NCI-H1105 (cell line): ENCODE results near the gene ZCCHC24.

ENCODE experiments used
- DNase-seq: peaks from one replicate; lab custom pipeline; 2025; lab: John Stamatoyannopoulos, UW

ZCCHC24 gene

DNA sequence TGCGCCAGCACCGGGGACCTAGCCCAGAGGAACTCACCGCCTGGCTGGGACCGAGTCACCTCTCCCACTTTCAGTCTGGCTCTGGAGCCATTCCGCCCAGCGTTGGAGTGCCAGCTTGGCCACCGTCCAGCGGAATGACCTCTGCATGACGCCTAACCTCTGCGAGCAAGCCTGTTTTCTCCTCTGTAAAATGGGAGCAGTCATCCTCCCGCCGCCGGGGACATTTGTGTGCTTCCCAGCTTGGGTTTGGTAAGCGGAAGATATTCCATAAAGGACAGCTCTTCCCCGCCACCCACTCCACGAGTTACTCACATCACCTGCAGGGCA, 1.3 kb upstream of the ZCCHC24 start:
- DNase-seq: no peak

DNA sequence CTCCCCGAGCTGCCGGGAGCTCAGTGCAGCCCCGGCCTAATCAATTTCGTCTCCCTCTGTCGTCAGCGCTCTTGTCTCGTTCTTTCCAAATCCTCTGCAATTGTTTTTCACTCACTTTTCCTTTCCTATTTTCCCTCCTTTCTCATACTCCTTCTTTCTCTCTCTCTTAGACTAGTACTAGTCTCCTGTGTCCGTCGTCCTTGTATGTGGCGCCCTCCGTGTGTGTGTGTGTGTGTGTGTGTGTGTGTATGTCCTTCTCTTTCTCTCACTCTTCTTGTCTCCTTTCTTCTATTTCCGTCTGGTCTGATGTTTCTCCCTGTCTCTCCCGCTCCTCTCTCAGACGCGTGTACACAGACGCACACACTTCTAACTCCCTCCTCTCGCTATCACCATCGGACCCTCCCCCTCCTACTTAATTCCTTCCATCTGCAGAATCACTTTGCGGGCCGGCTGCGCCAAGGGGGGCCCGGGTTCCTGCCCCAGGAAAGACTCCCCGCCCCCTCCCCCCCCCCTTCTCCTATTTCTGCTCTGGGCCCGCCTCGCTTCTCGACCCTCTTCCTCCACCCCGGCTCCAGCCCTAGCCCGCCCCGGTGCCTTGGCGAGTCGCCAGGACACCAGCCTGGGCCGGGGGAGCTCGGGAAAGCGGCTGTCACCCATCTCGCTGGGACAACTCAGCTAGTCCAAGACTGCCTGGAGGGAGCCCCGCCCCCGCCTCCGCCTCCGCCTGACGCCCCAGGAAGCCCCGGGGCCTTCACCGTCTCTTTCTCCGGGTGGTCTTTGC, 743 bp upstream of the ZCCHC24 start:
- DNase-seq: no peak

- DNase-seq: no peak
Observed at GRCh38 chr10:79444199-79445119, 965 bp downstream of the ZCCHC24 start.

GRCh38 chr10:79443338-79444198, 1.9 kb downstream of the ZCCHC24 start:
- DNase-seq: no peak

GRCh38 chr10:79442171-79443040, 3.0 kb downstream of the ZCCHC24 start:
- DNase-seq: no peak

- DNase-seq: no peak
Observed at GRCh38 chr10:79441433-79441832, 4.0 kb downstream of the ZCCHC24 start.

DNA sequence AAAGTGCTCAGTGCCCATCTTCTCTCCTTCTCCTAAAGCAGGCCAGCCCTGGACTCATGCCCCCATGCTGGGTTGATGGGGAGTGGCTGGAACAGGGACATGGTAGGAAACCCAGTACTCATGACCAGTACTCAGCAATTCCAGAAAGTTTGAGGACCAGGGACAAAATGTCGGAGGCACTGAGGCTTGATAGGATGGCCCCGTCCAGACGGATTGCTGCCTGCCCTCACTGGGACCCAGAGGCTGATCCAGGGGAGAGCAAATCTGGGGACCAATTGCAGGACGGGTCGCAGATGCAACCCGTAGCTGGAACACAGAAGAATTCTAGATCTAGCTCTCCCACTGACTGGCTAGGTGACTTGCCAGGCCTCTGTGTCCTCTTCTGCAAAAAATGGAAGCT, 5.1 kb downstream of the ZCCHC24 start:
- DNase-seq: no peak

GRCh38 chr10:79438699-79439085, 6.7 kb downstream of the ZCCHC24 start:
- DNase-seq: no peak

- DNase-seq: no peak
Observed at GRCh38 chr10:79438021-79438698, 7.3 kb downstream of the ZCCHC24 start.

DNA sequence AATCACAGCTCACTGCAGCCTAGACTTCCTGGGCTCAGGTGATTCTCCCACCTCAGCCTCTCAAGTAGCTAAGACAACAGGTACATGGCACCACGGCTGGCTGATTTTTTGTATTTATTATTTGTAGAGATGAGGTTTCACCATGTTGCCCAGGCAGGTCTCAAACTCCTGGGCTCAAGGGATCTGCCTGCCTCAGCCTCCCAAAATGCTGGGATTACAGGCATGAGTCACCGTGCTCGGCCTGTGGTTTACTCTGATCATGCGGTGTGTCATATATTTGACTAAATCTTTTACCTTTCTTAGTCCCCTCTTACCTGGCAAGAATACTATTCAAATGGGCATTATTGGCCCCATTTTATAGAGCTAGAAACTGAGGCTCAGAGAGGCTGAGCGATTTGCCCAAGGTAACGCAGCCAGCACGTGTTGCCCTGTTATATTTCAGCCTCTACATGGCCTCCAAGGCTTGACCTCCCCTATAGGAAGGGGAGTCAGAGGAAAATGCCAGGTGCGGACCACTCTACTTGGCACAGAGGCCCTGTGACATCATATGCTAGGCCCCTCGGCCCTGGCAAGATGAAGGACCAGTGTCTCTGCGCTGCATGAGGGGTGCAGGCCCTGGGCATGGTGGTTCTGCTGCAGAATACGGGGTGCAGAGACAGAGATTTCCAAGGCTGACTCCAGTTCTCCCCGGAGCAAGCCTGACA, 8.2 kb downstream of the ZCCHC24 start:
- DNase-seq: no peak

DNA sequence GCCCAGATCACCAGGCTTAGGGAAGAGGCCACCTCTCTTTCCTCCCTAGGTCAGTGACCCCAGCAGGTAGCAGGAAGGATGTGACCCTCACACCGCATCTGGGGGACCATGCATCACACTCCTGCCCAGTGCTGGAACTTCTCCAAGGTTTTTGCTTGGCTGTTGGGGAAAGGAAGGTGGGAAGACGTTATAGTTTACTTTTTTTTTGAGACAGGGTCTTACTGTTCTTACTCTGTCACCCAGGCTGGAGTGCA, 8.6 kb downstream of the ZCCHC24 start:
- no peak for DNase-seq

DNA sequence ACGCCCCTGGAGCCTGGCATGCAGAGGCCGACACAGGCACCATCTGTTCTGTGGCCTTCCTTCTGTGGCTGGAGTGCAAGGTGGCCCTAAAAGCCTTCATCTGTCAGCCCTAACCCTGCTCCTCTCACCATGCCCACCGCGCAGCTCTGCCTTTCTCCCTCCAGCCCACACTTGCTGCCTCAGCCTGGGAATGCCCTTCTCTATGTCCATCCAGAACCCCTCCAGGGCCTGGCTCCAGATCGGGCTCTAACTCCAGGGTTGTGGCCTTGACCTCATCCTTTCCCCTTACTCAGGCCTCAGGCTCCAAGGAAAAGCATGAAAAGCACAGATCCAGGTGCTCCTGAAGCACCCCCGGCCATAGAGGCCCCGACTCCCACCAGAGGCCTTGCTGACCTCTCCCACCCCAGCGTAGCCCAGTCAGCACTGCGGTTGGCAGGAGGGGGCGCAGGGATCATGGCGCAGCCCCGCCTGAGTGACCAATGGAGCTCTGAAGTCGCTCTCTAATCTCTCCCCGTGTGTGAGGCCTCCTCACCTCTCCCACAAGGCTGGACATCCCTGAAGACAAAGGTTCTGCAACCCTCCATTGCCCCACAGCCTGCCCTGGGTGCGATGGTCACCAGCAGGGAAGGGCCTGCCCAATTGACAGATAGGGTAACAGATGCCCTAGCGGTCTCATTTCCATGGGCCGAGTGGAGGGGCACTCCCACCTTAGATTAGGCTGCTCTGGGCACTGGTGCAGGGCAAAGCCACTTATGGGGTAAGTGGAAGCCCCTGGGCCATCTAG, 9.2 kb downstream of the ZCCHC24 start:
- DNase-seq: no peak

DNA sequence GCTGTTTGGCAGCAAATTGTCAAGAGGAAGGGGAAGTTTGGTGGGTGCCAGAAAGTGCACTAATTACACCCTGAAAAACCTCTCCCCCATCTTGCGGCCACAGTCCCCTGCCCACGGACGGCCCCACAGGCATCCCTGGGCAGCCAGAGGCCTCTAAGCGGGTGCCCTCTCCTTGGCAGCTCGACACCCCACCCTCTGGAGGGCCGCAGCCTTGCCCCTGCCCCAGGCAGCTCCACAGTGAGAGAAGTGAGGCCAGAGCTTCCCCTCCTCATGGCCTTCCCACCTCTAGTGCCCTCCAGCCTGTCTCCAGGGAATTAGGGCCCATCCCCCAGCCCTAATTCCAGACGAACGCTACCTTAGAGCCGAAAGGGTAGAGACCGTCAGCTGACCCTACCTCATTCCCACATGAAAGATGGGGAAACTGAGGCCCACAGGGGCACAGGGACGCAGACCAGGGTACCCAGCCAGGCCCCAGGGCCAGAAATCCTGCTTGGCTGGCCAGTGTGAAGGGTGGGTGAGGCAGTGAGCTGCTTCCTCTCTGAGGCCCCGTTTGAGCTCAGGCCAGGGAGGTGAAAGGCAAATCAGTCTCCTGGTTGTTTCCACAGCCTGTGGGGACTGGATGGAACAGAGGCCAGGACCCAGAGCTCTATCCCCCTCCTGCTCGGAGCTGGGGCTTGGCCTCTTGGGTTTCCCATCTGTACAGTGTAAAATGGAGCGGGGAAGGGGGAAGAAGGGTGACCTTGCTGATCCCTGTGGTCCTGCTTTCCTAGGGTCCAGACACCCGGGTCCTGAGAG, 10.0 kb downstream of the ZCCHC24 start:
- no peak for DNase-seq

DNA sequence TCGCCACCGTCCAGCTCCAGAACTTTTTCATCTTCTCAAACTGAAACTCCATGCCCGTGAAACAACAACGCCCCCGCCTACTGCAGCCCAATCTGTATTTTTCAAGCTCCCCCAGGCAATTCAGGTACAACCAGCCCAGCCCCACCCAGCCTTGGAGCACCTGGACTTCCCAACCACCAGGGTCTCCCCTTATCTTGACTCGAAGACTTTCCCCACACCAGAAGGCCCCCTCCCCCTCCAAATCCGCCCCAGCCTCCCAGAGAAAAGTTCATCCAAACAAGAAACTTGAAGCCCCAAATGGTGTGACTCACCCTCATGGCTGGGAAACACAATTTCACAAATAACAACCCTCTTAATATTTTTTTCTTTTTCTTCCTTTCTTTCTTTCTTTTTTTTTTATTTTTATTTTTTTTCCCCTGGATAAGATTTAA, 10.6 kb downstream of the ZCCHC24 start:
- DNase-seq: no peak

DNA sequence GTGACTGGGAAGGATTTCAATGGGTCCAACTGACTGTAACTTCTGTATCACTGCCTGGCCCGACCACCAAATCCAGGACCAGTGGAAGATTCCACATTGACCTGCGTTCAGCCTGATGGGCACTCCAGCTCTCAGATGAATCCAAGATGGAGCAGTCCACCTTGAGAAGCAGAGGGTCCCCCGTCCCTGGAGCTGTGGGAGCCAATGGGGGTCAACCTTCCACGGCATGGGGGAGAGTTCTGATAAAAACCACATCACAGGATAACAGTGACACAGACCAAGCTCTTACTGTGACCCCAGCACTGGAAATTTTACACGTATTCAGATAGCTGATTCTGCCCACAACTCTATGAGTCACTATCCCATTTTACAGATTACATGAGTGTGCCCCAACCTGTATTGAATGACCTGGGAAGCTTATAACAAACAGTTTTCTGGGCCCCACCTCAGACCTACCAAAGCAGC, 11.2 kb downstream of the ZCCHC24 start:
- no peak for DNase-seq

DNA sequence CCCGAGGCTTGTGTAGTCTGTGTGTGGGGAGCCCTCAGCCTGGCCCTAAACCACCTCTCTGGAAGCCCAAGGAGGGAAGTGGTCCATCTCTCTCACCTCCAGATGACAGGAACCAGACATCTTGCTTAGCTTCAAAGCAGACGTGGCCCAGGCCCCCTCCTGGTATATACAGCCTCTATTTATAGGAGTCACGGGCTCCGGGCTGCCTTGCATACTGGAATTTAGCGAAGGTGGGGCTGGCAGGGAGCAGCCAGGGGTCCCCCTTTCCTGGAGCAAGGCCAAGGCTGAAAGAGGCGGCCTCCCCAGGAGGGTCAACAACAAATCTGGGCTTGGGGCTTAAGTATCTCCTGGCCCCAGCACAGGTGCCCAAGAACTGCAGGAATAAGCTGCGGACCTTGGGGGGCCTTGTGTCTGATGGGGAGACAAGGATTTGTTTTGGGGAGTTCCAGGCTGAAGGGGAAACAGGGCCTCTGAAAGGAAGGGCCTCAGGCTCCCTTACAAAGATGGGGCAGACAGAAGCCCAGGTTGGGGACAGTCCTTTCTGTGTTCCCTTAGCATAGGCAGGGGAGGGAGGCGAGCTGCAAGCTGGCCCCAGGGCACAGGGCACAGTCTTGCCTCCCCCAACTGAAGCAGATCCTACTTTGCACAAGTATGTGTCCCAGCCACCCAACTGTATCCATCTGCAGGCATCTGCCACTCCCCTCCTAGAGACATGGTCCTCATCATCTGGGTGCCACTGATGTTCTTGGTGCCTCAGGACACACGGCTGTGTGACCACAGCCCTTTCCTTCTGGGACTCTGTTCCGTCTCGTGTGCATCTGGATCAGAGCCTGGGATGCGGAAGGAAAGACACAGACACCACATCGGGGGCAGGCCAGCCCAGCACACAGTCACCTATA, 11.9 kb downstream of the ZCCHC24 start:
- DNase-seq: no peak
